DLD1 (cell line): ENCODE data around the gene KRTDAP.

Experiments
- in situ Hi-C: cut with HindIII; loops from 2 replicates; pipeline ENCODE4 v1.10.0; 2017; ENCODE audit warnings: low sequenced_read_pairs

The KRTDAP gene

DNA sequence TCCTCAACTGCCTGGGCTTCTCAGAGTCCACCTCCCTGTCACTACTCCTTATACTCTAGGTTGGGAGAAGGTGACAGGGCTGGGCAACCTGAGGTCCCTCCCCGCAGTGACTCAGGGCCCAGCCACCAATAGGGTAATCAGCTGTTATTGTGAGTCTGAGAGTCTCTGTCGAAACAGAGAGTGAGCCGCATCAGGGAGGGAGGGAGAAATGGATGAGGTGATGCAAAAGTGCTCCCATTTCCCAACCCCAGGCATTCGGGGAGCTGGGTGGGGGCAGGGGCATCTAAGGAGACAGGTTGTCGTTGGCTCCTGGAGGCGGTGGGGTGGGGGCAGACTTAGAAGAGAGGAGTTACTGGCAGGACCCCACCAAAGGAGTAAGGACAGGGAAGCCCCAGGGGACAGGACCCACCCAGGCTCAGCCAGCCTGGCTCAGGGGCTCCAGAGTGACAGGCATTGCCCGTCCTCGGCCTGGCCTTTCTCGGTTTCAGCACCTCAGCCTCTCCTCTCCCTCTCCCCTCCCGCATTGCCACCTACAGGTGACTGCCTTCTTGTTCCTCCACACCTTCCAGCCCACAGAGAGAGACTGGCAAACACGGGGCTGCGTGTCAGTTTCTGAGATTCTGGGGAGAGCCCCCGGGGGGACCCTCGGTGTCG lies 23.5 kb upstream of the KRTDAP start, which contains the start of gene DMKN:
TSS of gene DMKN (minus strand) at position 22 of the 654 bp plus-strand sequence. CDS start 174 bp downstream, outside the sequence.
- in situ Hi-C loops: no loop called here

DNA sequence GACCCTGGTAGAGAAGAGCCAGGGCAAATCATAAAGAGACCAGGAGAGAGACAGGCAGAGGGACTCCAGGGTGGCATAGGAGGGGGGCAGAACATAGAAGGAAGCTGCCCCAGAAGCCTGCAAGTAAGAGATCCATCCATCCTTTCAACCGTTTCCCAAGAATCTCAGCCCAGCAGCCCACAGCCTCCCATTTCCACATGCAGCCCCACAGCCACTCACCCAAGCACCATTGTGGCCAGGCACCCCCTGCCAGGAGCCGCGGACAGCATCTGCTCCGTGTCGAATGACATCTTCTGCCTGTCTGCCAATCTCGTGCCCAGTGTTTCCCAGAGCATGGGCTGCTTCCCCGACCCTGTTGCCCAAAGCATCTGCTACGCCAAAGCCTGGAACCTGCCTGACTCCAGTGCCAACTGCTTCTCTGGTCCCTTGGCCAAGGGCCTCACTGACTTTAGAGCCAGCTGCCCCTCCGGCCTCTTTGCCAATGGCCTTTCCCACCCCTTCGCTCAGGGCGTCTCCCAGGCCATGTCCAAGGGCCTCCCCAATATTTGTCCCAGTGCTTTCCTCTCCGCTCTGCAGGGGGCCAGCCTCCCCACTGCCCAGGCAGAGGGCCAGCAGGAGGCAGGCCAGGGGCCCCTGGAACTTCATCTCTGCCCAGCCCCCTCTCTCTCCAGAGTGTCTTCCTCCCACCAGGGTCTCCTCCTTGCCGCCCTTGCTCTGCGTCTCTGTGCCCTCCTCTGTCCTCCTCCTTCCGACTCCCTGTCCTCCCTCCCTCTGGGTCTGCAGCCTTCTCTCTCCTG lies 22.8 kb upstream of the KRTDAP start:
- in situ Hi-C loops: no loop called here

DNA sequence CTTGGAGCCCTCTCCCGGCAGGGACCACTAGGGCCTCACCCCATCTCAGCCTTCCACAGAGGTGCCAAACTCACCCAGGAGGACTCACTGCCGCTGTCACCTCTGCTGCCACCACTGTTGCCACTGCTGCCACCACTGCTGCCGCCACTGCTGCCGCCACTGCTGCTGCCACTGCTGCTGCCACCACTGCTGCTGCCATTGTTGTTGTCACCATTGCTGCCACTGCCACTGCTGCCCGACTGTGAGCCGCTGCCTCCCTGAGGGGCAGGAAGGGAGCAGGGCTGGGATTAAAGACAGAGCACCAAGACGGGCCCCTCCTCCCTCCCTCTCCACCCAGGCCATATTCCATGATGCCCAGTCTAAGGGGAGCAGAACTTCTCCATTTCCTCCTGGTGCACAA lies 21.1 kb upstream of the KRTDAP start:
- in situ Hi-C loops: no loop called here

GRCh38 chr19:35510626-35510964 lies 20.3 kb upstream of the KRTDAP start:
- in situ Hi-C loops: no loop called here

GRCh38 chr19:35509861-35510625 lies 19.8 kb upstream of the KRTDAP start:
- in situ Hi-C loops: no loop called here

DNA sequence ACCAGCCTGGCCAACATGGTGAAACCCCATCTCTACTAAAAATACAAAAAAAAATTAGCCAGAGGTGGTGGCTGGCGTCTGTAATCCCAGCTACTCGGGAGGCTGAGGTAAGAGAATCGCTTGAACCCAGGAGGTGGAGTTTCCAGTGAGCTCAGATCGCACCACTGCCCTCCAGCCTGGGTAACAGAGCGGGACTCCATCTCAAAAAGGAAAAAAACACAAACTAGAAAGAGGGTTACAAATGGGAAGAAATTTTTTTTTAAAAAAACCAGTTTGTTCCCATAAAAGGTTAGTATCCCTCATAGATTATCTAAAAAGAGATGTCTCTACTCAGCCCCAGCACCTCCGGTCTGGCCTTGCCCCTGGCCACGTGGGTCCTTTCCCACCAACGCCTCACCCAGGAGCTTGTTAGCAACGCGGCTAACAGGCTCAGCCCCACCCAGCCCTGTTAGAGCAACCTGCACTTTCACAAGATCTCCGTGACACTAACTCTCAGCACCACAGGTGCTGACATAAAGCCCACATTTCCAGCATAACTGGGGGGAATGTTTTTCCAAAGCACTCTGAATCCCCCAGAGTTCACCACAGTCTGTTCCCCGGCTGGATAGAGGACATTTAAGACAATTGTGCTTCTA lies 18.9 kb upstream of the KRTDAP start:
- in situ Hi-C loops: no loop called here

DNA sequence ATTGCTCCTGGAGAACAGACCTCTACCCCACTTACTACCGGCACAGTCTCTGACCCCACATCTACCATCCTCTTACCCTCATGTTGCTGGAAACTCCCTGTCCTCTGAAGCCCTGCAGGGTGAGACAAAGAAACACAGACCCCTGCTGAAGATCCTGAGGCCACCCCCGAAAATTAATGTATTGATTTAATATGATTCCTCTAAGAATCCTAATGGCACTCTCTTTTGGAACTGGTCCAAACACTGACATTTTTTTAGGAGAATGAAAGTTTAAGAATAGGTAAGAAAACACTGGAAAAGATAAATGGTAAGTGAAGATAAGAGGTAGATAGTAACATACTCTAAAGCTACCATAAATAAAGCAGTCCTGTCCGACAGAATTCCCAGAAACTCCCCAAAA lies 17.9 kb upstream of the KRTDAP start:
- in situ Hi-C loops: no loop called here

- in situ Hi-C loops: no loop called here
Measured at GRCh38 chr19:35507561-35507960, 17.3 kb upstream of the KRTDAP start.

GRCh38 chr19:35506011-35506410 lies 15.7 kb upstream of the KRTDAP start:
- in situ Hi-C loops: no loop called here

- in situ Hi-C loops: no loop called here
Measured at GRCh38 chr19:35502751-35503150, 12.5 kb upstream of the KRTDAP start.

GRCh38 chr19:35501684-35502083 lies 11.4 kb upstream of the KRTDAP start:
- in situ Hi-C loops: no loop called here

- in situ Hi-C loops: no loop called here
Measured at GRCh38 chr19:35500611-35501010, 10.3 kb upstream of the KRTDAP start.

DNA sequence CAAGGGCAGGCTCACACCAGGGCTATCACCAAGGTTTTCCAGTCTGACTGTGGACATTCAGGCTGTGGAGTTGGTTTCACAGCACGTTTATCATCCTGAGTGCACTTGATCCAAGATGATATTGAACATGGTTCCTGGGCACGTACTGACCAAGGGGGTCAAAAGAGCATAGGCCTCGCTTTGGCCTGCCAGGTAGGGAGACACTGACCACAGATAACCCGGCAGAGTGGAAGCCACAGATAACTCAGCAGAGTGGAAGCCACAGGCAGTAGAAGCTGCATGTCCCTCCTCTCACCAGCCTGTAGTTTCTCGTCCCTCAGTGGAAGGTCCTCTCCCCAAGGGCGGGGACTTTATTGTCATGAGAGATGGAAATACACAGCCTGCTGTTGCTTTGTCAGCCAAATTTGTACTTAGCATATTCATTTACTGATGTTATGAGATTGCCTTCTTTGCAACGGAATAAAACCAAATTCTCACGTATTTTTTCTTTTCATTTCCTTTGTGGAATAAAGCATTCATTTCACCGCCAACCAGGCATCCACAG lies 8.8 kb upstream of the KRTDAP start:
- in situ Hi-C loops: no loop called here

- in situ Hi-C loops: no loop called here
Measured at GRCh38 chr19:35498220-35498619, 8.0 kb upstream of the KRTDAP start.

- in situ Hi-C loops: no loop called here
Measured at GRCh38 chr19:35497406-35497805, 7.1 kb upstream of the KRTDAP start.

DNA sequence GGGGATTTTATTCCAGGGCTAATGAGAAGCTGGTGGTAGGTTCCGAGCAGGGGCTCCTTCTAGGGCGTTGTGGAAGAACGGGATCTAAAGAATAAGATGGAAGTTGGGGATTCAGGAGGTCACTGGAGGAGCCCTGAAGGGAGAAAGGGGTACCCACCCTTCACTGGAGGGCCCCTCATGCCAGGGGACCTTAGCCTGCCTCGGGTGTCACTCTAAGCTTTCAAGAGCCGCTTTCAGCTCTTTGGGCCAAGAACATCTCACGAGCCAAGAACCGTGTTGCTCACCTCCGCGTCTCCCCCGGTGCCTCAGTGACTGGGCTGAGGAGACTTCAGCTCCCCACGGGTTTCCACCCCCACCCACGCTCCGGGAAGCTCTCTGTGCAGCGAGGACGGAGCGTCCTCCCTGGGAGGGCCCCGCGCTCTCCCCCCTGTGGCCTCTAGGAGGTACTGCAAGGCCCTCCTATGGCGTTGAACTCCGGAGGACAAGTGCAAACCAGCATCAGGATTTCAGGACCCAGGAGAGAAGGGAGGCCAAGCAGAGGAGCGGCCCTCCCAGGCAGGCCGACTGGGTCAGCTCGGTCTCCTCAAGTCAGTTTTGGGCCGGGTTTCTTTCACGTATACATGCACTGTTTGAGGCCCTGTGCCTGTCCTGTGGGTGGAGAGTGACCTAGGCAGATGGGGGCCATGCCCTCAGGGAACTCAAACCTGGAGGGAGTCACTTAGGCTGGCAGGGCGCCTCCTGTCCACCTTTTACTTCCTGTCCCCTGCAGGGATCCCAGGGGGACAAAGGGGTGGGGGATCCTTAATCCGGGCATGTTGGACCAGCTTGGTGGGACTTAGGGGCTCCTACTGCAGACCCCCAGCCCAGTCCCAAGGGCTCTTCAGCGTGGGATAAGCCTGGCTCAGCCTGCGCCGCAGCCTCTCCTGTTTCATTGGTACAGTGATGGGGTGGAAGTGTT lies 5.1 kb upstream of the KRTDAP start:
- in situ Hi-C loops: no loop called here

DNA sequence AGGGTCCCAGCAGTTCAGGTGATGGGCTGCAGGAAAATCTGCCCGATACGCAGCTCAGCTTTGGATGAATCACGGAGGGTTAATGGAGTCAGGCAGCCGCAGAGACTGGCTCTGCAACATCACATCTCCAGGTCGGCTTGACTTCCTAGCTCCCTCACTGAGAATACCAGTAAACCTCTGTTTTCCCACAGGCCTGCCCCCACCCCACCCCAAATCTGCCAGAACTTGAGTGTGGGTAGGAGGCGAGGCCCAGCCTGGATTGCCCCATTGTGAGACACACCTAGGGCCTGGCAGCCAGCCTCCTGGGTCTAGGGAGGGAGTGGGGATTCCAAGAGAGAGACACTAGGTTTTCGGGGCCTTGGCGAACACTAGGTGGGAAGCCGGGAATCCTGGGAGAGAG lies 3.7 kb upstream of the KRTDAP start:
- in situ Hi-C loops: no loop called here

DNA sequence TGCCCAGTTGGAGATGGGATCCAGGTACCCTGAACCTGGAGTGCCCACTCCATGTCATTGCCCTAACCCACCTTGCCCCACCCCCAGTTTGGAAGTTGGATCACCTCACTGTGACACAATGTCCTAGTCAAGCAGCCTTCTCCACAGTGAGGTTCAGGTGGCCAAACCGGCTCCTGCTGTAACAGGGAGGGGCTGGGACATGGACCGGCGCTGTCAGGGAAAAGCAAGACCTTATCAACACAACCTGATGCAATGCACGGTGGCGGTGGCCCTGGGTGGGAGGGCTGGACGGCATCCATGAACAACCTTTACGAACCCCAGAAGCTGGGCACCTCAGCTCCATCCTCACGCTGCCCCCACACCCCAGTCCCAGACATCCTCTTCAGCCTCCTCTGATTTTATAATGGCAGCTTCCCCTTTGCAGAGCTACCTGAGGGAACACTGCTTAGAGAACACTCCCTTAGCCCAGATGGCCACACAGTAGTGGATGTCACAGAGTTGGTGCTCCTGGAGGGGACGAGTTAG lies 1.6 kb upstream of the KRTDAP start:
- in situ Hi-C loops: no loop called here

GRCh38 chr19:35488677-35489076 lies 1.6 kb downstream of the KRTDAP start:
- in situ Hi-C loops: loop anchor here (5.0 kb wide), 1 partner anchor 56 kb away; no protein-coding TSS in a partner anchor
